Measurements from ENCODE around the gene SYT1.

GRCh38 chr12:79073506-79073905, 208.9 kb downstream of the SYT1 start:
- TF ChIP-seq POLR2AphosphoS5 (IDR thresholded peaks at IDR 0.05; ENCODE audit: borderline replicate concordance, low read depth, low read length) (no peak), EZH2 (IDR thresholded peaks at IDR 0.05) (no peak), FOXP2 (optimal IDR thresholded peaks at IDR 0.05; ENCODE audit: control extremely low read depth, extremely low read length, insufficient read depth) (no peak)
